Measurements from ENCODE around the gene CXorf38.

DNA sequence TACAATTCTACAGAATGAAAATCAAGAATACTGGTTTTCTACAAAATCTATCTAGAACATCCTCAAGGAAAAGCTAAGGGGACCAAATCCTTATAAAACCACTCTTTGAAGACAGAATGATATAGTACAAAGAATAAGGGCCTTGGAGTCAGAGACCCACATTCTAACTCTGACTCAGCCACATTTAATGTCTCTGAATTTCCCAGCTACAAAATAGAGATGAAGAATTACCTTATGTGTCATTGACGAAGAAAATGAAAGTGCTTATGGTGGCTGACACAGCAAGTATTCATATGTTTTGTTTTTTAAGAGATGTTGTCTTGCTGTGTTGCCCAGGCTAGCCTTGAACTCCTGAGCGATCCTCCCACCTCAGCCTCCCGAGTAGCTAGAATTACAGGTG lies 35.9 kb upstream of the CXorf38 start:
- TF ChIP-seq, protein P1, sequence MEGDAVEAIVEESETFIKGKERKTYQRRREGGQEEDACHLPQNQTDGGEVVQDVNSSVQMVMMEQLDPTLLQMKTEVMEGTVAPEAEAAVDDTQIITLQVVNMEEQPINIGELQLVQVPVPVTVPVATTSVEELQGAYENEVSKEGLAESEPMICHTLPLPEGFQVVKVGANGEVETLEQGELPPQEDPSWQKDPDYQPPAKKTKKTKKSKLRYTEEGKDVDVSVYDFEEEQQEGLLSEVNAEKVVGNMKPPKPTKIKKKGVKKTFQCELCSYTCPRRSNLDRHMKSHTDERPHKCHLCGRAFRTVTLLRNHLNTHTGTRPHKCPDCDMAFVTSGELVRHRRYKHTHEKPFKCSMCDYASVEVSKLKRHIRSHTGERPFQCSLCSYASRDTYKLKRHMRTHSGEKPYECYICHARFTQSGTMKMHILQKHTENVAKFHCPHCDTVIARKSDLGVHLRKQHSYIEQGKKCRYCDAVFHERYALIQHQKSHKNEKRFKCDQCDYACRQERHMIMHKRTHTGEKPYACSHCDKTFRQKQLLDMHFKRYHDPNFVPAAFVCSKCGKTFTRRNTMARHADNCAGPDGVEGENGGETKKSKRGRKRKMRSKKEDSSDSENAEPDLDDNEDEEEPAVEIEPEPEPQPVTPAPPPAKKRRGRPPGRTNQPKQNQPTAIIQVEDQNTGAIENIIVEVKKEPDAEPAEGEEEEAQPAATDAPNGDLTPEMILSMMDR (conservative IDR thresholded peaks at IDR 0.05), result no peak
- no peak for TF ChIP-seq ZFX (IDR thresholded peaks at IDR 0.05)

Data from C4-2B (cell line).